GM08714 (cell line): ENCODE results near the gene CLEC4C.

Experiments
- H3K4me3 ChIP-seq: fragments of 200-500 bp; sonication (Bioruptor generic); 2 replicates; pipeline ENCODE4 v1.5.1; 2014; ENCODE audit warnings: mild to moderate bottlenecking, low read length, inconsistent platforms
- ZNF274 ChIP-seq: IDR thresholded peaks from 2 replicates; pipeline ENCODE4 v1.6.1; 2012; ENCODE audit warnings: mild to moderate bottlenecking, low read depth, low read length

CLEC4C gene

GRCh38 chr12:7695237-7695560 lies 52.0 kb downstream of the CLEC4C start:
- H3K4me3 ChIP-seq: no peak overlapping the region

GRCh38 chr12:7694556-7695236 lies 52.5 kb downstream of the CLEC4C start:
- TF ChIP-seq ZNF274: no peak
- no peak overlapping the region for H3K4me3 ChIP-seq

More at GRCh38 chr12:7695237-7695560, 52.0 kb downstream of the CLEC4C start:
- TF ChIP-seq ZNF274: no peak

GRCh38 chr12:7693793-7694192 lies 53.4 kb downstream of the CLEC4C start:
- TF ChIP-seq ZNF274: no peak
- no peak overlapping the region for H3K4me3 ChIP-seq

GRCh38 chr12:7681535-7681934 lies 65.6 kb downstream of the CLEC4C start:
- no peak for TF ChIP-seq ZNF274
- no peak overlapping the region for H3K4me3 ChIP-seq
